Lower lobe of right lung (tissue), 2 donors: ENCODE measurements around the gene C5orf22. TPM values are rescaled to one million over a fixed set of nuclear protein-coding genes. Genes with fewer than 3 reads are reported as not detected.

Experiments
- ATAC-seq, 2 donors: fragments of 200-7000 bp; cut with Tn5 transposase; one replicate each; pipeline ENCODE4 v1.9.1; 2020 to 2022; ENCODE audit warnings: mild to moderate bottlenecking in 2 of 2, moderate library complexity in 2 of 2
- DNase-seq: peaks from one replicate; pipeline ENCODE4 v3.0.0-alpha.2; 2020
- H3K27ac ChIP-seq: fragments of 200-600 bp; one replicate; pipeline ENCODE4 v1.8.0; 2022
- H3K27me3 ChIP-seq: fragments of 200-600 bp; one replicate; pipeline ENCODE4 v1.8.0; 2022; ENCODE audit warnings: low read depth
- H3K36me3 ChIP-seq: fragments of 200-600 bp; one replicate; pipeline ENCODE4 v1.8.0; 2022; ENCODE audit warnings: mild to moderate bottlenecking
- H3K4me1 ChIP-seq: fragments of 200-600 bp; one replicate; pipeline ENCODE4 v1.8.0; 2022
- H3K4me3 ChIP-seq: fragments of 200-600 bp; one replicate; pipeline ENCODE4 v1.8.0; 2022; ENCODE audit warnings: mild to moderate bottlenecking
- H3K9me3 ChIP-seq: fragments of 200-600 bp; one replicate; pipeline ENCODE4 v1.8.0; 2022
- intact Hi-C: fragments of 100-400 bp; cut with DNase I; formaldehyde crosslinking; loops from one replicate; pipeline ENCODE4 v1.11.0; 2022
- total RNA-seq: library from RNA; stranded (reverse); fragmentation: NEBNext Ultra II Directional; extraction: Animal tissue kit (Norgen Biotek cat#: 25700); gene quantifications from one replicate; pipeline ENCODE4 v1.2.1, GENCODE V29; 2021
- TF ChIP-seq, protein P1 (sequence below): fragments of 200-600 bp; IDR thresholded peaks from one replicate; pipeline ENCODE4 v1.8.0; 2022; ENCODE audit warnings: antibody characterized with exemption, mild to moderate bottlenecking
- donor health status: DM: no; HTN: yes; CAD: no; lungs with severe emphysema.

C5orf22 gene
- total RNA-seq, 1 donor from 2014 or later, result 20.8 TPM

DNA sequence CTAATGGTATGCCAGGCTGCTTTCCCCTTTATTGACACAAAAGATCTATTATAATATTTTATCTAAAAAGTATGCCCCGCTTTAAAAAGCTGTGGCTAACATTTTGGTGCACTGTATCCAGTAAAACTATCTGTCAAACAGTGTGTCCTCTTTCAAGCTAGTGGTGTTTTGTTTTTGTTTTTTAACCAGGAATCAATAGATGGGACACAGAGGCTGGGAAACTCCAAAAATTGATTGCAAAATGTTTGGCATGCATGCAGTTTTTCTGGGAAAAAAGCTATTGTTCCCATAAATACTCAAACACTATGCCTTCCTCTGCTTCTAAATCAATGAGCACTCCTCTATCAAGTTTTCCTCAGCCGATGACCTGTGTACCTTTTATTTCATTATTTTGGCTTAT lies 72.5 kb downstream of the C5orf22 start:
- no peak for DNase-seq
- H3K27me3 ChIP-seq, result no peaks in the 10 kb centered on the region
- intact Hi-C loops, result no loop called here
- no peak for ATAC-seq
- no peak overlapping the region for H3K27ac ChIP-seq
- TF ChIP-seq, protein P1, sequence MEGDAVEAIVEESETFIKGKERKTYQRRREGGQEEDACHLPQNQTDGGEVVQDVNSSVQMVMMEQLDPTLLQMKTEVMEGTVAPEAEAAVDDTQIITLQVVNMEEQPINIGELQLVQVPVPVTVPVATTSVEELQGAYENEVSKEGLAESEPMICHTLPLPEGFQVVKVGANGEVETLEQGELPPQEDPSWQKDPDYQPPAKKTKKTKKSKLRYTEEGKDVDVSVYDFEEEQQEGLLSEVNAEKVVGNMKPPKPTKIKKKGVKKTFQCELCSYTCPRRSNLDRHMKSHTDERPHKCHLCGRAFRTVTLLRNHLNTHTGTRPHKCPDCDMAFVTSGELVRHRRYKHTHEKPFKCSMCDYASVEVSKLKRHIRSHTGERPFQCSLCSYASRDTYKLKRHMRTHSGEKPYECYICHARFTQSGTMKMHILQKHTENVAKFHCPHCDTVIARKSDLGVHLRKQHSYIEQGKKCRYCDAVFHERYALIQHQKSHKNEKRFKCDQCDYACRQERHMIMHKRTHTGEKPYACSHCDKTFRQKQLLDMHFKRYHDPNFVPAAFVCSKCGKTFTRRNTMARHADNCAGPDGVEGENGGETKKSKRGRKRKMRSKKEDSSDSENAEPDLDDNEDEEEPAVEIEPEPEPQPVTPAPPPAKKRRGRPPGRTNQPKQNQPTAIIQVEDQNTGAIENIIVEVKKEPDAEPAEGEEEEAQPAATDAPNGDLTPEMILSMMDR, result no peak
- no peaks in the 10 kb centered on the region for H3K36me3 ChIP-seq
- no peaks in the 10 kb centered on the region for H3K9me3 ChIP-seq
- no peak overlapping the region for H3K4me3 ChIP-seq
- H3K4me1 ChIP-seq, result no peaks in the 10 kb centered on the region

Other genes with a start within 250 kb of the C5orf22 start
- gene DROSHA, start 208 bp upstream of the C5orf22 start, total RNA-seq, result 51.7 TPM
- gene PDZD2, start 106.8 kb downstream of the C5orf22 start, total RNA-seq, result 67.8 TPM